SKM-1 (cell line): ENCODE results near the gene ASB10.
A peak's percentile ranks its signal among the peaks of the same experiment; 100 is the strongest.

Experiments
- DNase-seq: peaks from one replicate; lab custom pipeline; 2025; ENCODE audit not compliant: unreplicated experiment; lab: John Stamatoyannopoulos, UW

ASB10 gene, protein sequence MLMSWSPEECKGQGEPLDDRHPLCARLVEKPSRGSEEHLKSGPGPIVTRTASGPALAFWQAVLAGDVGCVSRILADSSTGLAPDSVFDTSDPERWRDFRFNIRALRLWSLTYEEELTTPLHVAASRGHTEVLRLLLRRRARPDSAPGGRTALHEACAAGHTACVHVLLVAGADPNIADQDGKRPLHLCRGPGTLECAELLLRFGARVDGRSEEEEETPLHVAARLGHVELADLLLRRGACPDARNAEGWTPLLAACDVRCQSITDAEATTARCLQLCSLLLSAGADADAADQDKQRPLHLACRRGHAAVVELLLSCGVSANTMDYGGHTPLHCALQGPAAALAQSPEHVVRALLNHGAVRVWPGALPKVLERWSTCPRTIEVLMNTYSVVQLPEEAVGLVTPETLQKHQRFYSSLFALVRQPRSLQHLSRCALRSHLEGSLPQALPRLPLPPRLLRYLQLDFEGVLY

DNA sequence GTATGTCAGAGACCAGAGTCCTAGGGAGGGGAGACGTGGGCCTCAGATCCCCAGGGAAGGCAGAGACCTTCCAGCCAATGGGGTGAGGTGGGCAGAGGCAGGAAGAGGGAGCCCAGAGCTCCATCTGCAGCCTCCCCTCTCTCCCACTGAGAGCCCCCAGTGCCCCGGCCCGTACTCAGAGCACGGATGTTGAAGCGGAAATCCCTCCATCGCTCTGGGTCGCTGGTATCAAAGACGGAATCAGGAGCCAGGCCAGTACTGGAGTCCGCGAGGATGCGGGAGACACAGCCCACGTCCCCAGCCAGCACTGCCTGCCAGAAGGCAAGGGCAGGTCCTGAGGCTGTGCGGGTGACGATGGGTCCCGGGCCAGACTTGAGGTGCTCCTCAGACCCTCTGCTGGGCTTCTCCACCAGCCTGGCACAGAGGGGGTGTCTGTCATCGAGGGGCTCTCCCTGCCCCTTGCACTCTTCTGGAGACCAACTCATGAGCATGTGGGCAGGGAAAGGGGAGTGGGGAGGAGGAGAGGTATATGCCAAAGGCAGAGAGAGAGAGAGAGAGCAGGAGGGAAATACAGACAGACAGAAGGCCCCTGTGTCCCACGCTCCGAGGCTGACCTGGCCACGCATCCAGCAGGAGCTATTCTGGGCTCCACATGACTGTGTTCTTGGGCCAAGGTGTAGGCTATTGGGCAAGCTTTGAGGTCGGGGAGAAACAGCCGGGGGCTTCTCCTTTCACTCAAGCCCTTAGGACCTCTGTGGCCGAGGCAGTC lies at the start of gene ASB10:
ASB10 (minus strand) TSS at position 611 of the 769 bp plus-strand sequence; CDS start at position 491, 120 bp downstream.
- no peak for DNase-seq

GRCh38 chr7:151236406-151236805 lies 49.4 kb upstream of the ASB10 start:
- no peak for DNase-seq

DNA sequence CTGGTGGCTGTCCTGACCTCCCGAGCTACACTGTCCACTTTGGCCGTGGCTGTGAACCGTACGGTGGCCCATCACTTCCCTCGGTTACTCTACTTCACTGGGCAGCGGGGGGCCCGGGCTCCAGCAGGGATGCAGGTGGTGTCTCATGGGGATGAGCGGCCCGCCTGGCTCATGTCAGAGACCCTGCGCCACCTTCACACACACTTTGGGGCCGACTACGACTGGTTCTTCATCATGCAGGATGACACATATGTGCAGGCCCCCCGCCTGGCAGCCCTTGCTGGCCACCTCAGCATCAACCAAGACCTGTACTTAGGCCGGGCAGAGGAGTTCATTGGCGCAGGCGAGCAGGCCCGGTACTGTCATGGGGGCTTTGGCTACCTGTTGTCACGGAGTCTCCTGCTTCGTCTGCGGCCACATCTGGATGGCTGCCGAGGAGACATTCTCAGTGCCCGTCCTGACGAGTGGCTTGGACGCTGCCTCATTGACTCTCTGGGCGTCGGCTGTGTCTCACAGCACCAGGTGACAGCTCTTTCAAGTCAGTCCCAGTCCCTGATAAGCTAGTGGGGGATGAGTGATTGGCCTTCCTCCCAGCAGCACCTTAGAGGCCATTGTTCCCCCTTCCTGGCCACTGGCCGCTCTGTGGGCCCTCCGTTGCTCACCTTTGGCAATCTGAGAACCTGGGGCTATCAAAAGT lies 48.2 kb upstream of the ASB10 start:
- DNase-seq: no peak

DNA sequence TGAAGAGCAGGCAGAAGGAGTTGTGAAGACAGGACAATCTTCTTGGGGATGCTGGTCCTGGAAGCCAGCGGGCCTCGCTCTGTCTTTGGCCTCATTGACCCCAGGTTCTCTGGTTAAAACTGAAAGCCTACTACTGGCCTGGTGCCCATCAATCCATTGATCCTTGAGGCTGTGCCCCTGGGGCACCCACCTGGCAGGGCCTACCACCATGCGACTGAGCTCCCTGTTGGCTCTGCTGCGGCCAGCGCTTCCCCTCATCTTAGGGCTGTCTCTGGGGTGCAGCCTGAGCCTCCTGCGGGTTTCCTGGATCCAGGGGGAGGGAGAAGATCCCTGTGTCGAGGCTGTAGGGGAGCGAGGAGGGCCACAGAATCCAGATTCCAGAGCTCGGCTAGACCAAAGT lies 46.8 kb upstream of the ASB10 start:
- no peak for DNase-seq

GRCh38 chr7:151232917-151233701 lies 46.1 kb upstream of the ASB10 start:
- DNase-seq: no peak

DNA sequence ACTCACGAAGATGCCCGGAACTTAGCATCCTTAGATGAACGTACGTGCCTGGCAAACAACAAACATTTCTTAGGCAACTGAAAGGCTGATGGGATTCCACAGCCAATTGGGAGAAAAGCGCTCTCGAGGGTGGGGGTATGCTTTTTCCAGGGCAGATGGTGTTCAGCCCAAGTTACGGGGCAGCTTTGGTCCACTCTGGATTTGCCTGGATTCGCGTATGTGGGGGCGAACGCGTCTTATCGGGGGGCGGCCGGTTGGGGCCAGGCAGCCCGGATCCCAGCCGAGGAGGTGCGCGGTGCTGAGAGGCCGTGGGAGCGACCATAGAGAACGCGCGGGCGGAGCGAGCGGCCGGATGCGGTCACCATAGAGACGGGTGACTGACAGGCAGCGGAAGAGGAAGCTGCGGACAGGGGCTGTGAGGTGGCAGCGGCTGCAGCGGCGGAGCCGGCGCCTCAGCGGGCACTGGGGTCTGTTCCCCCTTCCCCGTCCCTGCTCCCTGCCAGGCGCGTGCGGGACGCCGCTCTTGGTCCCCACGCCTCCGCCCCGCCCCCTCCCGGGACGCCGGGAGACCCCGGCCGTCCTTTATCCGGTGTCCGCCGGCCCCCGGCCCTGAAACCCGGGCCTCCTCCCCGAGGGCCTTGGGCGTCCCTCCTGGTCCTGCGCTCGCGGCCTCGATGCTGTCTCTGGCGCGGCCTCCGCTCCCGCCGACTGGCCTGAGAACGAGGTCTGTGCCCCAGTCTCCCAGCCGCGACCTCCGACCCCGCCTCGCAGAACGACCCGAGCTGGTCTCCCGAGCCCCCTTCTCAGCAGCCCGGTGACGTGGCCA lies 45.3 kb upstream of the ASB10 start, which contains the start of gene CHPF2:
CHPF2 (plus strand) TSS at position 393 of the 826 bp plus-strand sequence. CDS start 1,529 bp downstream, outside the sequence.
- peak; percentile 20 for DNase-seq

GRCh38 chr7:151231080-151231479 lies 44.0 kb upstream of the ASB10 start:
- no peak for DNase-seq

DNA sequence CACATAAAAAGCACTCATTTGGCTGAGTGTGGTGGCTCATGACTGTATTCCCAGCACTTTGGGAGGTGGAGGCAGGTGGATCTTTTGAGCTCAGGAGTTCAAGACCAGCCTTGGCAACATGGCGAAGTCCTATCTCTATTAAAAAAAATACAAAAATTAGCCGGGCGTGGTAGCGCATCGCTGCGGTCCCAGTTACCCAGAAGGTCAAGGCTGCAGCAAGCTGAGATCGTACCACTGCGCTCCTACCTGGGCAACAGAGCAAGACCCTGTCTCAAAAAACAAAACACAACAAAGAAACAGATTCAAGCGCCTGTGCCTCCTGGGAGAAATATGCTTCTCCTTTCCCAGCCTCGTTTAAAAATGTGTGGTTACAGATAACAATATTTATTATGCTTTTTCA lies 42.2 kb upstream of the ASB10 start:
- no peak for DNase-seq

DNA sequence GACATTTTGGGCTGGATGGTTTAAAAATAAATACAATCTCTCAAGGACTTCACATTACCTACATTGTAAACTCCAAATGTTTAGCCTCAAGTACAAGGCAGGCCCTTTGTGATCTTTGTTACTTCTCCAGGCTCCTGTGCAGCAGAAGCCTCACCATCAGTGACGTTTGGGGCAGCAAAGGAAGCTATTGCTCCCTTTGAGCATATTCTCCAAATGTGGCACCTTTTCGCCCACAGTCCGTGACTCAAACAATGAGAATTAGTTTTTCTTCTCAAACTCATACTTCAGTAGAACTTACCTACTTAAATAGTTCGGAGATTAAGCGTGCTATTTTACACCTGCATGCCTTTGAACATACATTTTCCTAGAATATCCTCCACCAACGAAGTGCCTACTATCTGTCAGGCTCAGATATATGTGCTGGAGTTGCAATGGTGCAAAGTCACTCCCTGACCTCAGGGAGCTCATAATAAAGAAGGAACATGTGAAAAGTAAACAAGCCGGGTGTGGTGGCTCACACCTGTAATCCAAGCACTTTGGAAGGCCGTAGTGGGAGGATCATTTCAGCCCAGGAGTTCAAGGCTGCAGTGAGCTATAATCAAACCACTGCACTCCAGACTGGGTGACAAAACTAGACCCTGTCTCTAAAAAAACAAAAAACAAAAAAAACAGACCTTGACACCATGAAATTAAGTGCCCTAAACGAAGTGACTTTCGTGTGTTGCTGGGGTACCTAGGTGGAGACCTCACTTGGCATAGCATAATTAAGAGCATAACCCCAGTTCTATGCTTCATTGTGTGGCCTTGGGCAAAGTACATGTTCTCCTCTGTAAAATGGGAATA lies 41.2 kb upstream of the ASB10 start:
- DNase-seq: no peak

GRCh38 chr7:151226875-151227782 lies 40.1 kb upstream of the ASB10 start, which contains the start of gene ABCF2:
Gene ABCF2, minus strand, starts transcription at chr7:151227205. Its CDS starts 747 bp downstream, at chr7:151226458.
- DNase-seq: peak; percentile 58

- no peak for DNase-seq
These were observed 39.5 kb upstream of the ASB10 start for GRCh38 chr7:151226560-151226874.

DNA sequence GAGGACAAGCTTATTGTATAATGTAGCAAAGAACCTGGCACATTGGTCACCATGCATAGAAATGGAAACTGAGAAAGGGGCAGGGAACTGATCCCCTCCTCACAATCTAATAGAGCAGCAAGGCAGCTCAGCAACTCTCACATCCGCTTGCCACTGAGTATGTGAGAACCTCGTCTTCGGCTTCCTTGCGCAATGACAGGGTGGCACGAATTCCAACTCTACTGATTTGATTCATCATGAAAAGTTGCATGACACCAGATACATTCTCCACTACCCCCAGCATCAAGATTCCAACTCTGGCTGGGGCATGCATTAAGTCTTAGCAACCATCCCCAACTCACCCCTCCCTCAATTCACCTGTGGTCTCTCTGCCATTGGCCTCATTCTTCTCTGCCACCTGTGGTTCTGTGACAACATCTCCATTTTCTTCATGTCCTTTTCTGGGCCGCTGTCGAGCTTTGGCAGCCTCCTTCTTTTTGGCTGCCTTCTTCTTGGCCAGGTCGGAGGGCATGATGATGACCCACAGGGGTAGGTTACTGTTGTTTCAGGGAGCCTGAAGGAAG lies 39.0 kb upstream of the ASB10 start:
- no peak for DNase-seq

DNA sequence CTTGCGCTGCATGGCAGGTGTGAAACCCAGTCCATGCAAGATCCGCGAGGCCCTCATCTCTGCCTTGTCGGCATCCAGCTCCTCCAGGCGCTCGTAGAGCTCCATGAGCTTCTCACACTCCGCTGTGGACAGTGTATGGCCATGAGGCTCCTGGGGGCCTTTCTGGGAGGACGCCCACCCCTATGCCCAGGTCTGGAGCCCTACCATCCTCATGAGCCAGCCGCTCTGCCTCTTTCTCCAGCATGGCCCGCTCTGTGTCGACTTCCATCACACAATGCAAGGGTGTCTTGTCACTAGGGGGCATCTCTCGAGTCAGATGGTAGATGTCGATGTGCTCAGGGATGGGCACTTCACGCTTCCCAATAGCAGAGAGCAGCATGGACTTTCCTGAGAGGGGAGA lies 36.7 kb upstream of the ASB10 start:
- DNase-seq: no peak

DNA sequence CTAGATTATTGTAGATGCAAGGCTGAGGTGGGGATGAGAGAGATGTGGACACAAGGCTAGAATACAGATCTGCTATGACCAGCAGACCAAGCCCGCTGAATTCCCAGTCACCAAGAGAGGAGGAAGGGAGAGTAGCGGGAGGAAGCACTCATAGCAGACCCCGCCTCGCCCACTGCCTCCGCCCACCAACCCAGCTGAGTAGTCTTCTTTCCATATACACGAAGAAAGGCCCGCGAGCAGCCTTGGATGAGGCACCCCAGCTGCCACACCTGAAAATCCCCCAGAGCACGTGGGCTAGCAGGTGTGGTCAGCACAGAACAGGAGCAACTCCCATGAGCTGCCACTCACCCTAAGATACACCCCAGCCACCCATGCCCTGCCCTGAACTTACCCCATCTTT lies 31.1 kb upstream of the ASB10 start:
- DNase-seq: no peak

- no peak for DNase-seq
These were observed 28.3 kb upstream of the ASB10 start for GRCh38 chr7:151215396-151215795.

DNA sequence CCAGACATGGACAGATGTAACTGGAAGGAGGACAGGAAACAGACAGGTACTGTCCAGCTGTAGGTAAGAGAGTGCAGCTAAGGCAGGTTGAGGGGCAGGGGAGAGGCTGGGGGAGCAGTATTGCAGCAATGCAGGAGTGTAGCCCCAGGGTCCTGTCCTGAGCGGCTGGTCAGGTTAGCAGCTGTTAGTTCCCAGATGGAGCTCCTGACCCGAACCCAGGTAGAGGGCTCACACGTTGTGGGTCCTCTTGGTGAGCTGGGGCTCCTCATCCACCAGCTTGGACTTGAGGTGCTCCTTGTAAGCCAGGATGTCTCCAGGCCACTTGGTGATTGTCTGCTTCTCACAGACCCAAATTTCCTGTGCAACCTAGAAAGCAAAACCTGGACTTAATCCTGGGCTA lies 26.8 kb upstream of the ASB10 start:
- DNase-seq: no peak

- DNase-seq: no peak
These were observed 25.6 kb upstream of the ASB10 start for GRCh38 chr7:151212626-151213025.
